HG03520 (cell line): Measurements from ENCODE around the gene SLC8A3.

ENCODE experiments used
- ATAC-seq: cut with Tn5 transposase; IDR thresholded peaks from one replicate; pipeline ENCODE4 v1.9.1; 2021; ENCODE audit warnings: mild to moderate bottlenecking, moderate library complexity; ENCODE audit not compliant: unreplicated experiment

Gene SLC8A3

DNA sequence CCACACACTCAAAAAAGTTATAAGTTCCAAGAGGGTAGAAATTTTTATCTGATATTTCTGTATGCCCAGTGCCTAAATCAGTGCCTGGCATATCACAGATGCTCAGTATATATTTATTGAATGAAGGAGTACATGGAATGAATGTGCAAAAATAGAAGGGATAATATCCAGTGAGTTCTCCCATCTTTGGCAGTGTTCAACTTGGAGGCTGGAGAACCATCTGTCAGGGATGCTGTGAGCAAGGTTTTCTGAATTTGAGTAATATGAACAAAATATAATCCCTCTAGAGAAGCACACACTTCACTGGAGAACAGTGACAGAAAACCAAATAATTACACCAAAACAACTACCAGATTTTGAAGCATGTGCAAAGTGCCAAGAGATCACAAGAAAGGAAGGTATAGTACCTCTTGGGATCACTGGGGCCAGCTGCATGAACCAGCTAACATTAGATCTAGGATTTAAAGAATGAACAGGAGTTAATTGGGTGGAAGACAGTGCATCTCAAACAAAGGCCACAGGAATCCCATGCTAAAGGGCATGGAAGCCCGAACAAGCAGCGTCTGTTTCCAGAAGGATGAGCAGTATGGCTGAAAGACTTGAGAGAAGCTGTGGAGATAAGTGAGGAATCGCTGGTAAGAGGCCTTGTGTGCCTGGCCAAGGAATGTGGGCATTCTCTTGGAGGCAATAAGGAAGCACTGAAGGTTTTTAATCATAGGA lies 11.5 kb downstream of the SLC8A3 start:
- no peak for ATAC-seq

DNA sequence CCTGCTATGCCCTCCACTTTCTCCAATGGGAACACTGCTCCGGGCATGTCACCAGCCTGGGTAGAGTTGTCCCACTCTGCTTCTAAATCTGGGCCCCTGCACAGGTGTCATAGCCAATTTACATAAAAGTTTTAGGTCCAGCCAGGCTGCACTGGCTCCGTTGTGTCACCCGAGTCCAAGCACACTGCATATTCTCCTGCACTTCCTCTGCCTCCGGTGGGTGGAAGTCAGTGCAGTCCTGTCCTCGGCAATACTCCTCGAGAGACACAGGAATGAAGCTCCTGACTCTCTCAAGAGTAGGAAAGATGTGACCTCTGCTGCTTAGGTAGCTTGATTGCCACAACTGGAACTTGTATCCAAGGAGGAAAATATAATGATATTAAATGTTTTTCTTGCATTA lies 15.2 kb downstream of the SLC8A3 start:
- no peak for ATAC-seq

DNA sequence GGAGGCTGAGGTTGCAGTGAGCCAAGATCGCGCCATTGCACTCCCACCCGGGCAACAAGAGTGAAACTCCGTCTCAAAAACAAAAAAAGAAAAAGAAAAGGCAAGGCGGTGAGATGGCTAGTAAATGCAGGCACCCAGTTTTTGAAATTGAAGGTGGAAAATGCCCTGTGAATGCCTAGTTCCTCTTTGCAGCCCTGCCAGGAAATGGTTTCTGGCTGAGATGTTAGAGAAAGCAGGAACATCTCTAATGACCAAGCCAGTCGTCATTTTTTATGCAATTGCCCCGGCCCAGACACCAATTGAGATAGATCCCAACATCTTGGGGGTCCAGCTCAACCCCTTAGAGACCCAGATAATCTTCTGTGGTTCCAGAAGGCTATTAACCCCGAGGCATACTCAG lies 17.0 kb downstream of the SLC8A3 start:
- no peak for ATAC-seq

DNA sequence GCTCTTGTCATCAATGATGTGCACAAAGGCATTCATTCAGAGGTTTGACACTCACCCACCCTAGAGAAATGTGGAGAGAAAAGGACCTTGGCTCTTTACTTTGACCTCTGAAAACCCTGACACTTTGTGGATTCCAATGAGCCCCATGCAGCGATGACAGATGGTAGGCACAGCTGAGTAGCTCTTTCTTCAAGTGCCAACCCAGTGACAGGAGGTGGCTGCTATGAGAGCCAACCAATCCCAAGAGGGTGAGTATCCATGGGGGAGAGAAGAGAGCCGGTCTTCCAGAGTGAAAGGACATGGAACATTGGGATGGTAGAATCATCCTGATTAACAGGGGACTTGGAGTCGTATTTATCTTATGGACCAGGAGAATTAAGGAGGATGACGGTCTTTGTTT lies 17.8 kb downstream of the SLC8A3 start:
- no peak for ATAC-seq

DNA sequence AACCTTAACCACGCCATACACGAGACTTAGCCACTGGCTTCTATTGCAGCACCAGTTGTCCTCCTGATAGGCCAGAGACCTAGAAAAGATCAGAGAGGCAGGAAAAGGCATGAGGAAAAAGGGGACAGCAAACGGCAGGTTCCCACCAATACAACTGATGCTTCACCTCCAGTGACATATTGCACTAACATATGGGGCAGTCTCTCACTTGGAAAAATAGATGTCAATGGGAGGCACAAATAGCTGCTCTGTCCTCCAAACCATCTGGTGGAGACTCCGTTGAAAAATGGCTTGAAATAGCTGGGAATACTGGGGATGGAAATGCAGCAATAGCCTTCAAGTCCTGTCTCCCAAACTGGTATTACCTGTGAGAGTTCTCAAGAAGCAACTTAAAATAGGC lies 20.3 kb downstream of the SLC8A3 start:
- no peak for ATAC-seq

DNA sequence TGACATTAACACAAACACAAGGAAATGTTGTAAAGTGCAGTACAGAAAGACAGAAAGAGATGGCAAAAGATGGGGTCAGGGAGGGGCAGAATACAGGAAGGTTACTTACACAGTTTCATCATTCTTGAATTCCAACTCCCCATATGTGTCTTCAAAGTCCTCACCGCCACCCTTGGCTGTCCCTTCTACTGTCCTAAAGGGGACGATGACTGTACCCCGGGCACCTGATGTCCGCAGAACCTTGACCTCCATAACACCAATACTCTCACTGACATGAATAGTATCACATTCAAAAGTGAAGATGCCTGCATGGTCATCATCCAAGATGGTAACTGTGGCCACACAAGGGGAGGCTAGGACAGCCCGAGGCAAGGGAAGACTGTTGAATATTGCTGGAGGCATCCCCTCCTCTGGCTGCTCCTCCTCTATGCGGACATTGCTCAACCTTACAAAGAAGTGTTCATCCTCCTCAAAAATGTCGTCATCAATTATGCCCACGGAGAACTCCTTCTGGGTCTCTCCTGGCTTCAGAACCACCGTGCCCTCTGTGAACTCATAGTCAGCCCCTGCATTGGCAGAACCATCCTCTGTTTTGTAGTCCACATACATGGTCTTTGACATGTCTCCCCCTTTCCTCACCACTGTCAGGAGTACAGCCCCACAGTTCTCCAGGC lies 22.1 kb downstream of the SLC8A3 start:
- no peak for ATAC-seq

DNA sequence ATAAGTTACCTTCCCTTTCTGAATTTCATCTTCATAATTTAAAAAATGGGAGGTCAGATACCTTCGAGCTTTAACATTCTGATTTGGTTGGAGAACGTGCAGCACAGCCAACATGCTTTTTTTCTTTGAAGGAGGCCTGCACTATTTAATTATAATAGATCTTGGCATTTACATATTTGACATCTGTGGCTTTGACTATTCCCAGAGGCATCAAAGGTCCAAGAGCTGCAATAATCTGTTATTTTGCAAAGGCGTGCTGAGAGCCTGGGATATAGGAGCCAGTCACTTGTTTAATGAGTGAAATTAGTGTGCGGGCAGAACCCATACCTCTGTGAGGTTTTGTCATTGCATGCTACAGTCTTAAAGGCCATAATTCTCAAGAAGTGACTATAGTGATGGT lies 26.4 kb downstream of the SLC8A3 start:
- ATAC-seq, result no peak

DNA sequence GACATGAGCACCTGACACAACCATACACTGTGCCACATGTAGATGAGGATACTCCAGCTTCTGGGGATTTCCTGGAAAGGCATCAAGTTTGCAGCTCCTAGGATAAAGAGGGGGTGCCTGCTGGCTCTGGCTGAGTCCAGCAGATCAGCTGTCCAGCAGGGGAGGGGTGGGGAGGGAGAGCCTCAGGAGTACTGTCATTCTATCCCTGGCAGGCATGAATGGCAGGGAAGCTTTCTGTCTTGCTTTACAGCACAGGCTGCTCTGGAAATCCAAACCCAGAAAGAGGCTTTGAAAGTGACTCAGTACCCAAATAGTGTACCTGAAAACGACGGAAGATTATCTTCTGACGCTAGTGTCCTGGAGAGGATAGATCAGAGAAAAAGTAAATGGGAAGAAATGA lies 32.2 kb downstream of the SLC8A3 start:
- no peak for ATAC-seq

DNA sequence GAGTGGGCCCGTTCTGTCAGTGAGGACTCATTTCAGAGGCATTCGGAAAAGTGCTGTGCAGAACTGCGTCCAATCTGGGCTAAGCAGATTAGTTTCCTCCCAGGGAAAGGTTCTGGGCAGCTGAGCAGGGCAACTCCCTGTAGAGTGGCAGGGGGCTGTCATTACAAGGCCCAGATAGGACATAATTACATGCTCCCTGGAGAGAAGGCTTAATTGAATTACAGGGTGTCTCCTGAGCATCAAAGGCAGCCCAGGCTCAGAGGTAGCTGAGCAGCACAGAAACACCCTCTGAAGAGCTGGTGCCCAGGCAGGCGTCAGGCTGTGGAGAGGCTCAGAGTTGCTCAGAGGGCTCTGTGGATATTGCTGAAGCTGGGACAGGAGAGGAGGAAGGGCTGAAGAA lies 36.0 kb downstream of the SLC8A3 start:
- ATAC-seq, result no peak

DNA sequence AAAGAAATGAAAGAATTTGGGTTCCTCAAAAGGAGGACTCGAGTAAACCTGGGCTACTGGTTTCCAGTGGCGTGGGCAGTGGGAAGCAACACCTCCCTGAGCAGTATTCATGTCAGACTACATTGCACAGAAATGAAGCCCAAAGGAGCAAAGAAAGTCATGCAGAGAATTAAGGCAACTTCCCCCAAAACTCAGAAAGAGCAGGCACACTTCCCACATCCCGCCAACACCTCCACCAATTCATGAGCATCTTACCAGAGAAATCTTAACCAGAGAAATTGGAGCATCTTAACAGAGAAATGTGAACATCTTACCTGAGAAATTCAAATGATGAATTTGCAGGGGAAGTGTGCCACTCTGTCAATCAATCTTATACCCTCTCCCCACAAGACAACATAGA lies 36.7 kb downstream of the SLC8A3 start:
- no peak for ATAC-seq

DNA sequence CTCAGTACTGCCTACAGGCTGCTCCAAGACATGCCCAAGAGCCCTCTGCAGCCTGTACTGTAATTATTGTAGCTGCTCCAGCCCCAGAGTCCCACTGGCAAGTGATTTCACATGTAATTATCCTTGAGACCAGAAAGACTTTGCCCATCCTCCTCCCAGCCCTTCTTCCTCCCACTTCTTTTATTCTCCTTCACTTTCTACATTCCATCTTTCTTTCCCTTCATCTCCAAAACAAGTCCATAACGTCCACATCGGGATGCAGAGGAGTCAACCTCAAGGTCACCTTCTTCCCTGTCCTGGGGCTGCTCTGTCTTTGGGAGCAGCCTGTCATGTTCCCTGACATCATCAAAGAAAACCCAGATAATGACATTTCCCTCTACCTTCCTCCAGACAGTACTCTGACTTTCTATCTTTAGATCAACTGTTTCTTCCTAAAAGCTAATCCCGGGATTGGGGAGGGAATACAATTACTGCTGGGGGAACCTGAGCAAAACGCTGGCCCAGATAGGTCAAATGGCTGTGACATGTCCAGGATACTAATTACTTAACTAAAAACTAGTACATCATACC lies 39.1 kb downstream of the SLC8A3 start:
- ATAC-seq, result no peak

DNA sequence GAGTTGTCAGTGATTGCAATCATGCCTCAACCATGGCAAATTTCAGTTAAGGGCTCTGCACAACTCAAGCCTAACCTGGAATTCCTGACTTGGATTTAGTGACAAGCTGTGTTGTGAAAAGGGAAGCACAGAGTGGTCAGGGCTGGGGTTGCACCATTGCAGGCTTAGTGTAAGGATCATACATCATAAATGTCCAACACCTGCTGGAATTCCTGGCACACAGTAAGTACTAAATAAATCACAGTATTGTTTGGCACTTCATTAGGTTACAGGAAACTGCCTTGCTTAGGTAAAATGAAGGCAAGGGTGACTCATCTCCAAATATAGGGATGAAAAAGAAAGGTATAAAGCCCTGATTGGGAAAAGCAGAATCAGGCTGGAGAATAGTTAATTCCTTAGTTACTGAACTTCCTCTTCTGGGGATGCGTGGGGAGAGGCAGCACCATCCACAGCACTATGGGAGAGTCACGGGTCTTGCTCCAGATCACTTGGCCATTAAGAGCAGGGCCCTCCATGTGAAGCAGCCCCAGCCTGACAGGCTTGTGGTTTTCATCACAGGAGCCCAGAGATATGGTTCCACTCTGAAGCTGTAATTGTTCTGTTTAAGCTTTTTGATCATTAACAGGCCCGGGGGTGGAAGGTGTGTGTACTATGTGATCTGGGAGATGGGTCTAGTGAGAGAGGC lies 39.7 kb downstream of the SLC8A3 start:
- ATAC-seq, result no peak

DNA sequence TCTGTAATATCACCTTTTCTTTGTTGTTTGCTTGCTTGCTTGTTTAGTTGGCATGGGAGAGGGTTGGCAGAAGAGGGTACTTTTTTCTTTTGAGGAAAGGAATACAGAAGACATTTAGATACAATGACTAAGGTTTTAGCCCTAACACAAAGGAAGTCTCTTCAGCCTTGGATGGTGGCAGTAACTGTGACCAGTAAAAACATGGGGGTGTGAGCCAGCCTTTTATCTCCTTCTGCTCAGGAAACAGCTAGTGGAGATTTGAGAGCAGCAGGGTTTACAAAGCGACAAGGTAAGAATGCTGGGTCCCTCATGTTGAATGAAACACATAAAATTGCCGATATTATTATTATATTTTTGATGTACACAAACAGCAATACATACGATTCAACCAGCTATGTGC lies 40.4 kb downstream of the SLC8A3 start:
- no peak for ATAC-seq

DNA sequence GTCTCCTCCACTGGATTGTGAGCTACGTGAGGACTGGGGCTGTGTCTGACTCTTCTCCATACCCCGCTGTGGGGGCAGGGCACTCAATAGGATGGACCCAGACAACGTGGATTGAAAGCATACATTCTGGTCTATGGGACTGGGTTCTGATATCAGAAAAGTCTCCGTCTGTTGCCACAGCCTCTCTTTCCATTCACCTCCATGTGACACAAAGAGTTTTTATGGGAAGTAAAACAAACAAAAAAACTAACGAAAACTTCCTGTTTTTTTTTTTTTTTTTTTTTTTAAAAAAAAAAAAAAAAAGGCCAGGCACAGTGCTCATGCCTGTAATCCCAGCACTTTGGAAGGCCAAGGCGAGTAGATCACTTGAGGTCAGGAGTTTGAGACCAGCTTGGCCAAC lies 44.7 kb downstream of the SLC8A3 start:
- ATAC-seq, result no peak

DNA sequence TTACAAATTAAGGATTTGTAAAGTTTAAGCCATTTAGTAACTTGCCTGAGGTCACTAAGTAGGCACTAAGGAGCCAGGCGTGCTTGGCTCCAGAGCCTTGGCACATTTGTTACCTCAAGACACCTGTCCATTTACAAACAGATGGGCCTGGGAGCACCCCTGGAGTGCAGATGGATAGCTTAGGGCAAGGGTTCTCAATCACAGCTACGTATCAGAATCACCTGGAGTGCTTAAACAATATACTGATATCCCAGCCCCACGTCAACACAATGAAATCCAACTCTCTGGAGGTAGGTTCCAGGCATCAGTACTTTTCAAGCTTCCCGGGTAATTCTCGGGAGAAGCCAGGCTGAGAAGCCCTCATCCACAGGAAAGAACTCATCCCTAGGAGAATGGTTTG lies 45.4 kb downstream of the SLC8A3 start:
- no peak for ATAC-seq

DNA sequence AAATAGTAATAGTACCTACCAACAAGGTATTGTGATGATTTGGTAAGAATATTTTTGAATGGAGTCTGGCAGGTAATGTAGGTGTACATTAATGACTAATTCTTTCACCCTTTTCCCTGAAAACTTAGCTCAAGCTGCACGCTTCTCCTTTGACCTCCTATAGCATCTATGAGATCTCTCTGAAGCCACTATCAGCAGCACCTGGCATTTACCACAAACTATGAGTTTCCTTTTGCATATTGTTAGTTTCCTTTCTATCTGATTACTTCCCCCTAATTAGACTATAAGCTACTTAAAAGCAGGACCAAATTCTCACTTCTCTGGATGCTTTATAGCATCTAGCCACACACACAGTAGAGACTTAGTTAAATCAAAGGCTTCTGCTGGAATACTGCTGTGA lies 48.1 kb downstream of the SLC8A3 start:
- no peak for ATAC-seq

DNA sequence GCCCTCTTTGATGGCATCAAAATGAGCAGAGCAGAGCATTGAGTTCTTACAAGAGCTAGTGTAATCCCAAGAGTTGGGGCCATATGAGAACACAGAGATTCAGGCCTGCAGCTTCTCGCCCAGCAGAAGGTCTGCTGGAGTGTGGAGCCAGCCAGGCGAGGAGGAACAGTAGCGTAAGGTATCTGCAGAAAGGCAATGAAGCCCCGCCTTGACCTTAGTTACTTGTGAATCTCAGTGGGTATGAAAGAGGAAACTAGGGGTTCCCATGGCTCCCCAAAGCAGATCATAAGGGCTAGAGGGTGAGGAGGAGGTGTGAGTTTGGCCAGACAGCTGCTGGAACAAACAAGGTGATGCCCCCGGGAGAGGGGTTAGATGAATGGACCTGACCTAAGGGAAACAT lies 49.4 kb downstream of the SLC8A3 start:
- ATAC-seq, result no peak

DNA sequence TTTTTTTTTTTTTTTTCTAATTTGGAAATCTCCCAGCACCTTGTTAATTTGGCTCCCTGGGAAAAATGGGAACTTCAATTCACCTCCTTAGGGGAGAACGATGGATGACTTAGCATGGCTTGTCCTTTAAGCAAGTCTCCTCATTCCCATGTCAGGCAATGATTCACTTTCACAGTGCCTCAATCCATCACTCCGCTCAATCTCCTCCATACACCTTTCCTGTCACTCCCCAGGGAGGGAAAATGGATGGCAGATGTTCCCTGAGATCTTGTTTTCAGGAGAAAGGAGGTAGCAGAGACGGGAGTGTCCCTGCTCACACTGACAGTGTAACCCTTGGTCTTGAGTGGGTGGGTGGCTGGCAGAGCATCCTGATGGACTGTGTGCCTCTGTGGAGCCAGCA lies 51.0 kb downstream of the SLC8A3 start:
- ATAC-seq, result no peak

DNA sequence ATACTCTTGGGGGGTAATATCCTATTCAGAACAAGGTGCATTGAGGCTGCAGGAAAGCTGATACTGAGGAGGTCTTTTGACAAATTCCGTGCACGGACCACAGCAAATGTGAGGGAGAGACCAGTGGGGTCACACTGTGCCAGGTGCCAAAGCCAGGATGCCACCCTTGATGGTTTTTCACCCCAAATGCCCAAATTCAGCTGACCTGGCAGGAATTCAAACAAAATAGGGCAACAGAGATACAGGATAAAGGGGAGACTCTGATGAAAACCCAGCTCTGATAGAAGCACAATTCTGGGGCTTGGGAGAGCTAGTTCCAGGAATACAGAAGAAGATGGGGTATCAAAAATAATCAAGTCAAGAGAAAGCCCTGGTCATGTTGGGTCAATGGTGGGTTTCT lies 55.3 kb downstream of the SLC8A3 start:
- no peak for ATAC-seq

DNA sequence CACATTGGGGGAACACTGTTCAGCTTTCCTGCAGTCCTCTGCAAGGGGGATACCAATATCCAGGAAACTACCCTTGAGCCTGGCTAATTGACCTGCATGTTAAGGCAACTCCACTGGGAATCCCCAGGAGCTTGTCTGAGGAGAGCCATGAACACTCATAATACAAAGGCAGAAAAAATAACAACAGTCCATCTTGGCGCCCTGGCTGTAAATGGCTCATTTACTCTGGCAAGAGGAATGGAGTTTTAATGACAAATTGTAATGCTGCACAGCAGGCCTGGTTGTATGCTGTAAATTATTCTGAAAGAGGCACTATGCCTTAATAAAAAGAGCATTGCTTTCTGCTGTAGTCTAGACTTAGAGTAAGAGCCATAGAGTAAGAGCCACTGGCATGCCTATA lies 58.3 kb downstream of the SLC8A3 start:
- no peak for ATAC-seq

DNA sequence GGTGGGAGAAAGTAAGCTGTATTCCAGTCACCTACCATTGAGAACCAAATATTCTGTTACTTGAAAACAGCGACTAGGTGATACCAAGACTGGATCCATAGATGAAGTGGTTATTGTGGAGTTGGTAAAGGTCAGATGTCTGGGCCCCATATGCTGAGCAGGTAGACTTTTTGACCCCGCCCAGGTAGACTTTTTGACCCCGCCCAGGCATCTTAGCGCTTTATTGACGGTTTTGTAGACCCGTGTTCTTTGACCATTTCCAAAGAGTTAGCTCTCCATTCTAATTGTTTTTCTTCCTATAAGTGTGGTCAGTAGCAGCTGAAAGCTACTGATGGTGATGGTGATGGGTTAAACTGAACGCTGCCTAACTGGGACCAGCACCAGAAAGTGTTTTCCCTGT lies 61.6 kb downstream of the SLC8A3 start:
- no peak for ATAC-seq

DNA sequence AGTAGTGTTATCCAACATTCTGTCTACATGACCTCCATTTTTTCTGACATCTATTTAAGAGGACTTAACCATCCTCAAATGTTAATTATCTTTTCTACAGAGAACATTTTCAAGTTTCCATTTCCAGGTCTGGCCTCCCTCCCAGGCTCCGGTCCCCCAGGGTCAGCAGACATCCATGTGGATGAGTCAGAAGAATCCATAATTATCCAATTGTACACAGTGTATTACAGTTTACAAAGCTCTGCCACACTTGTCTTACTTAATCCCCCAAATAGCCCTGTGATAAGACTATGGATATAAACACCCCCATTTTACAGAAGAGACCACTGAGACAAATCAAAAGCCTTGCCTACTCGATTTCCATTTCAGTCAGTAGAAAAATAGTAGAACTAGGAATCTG lies 65.0 kb downstream of the SLC8A3 start:
- ATAC-seq, result no peak
